ENCODE results near the gene BMPR1B.
A peak's percentile ranks its signal among the peaks of the same experiment; 100 is the strongest.

BMPR1B gene

GRCh38 chr4:94934864-94935263 is 177.1 kb downstream of the BMPR1B start (continued):
- TF ChIP-seq ZNF768 (tag by site-specific recombination; IDR thresholded peaks at IDR 0.05) (no peak), BCL11A (tag by site-specific recombination; IDR thresholded peaks at IDR 0.05; ENCODE audit: low read depth) (no peak), ZNF529 (tag by site-specific recombination; IDR thresholded peaks at IDR 0.05; ENCODE audit: insufficient replicate concordance) (no peak)

GRCh38 chr4:94936854-94937253 is 179.1 kb downstream of the BMPR1B start:
- Histone ChIP-seq H3K4me3 (ENCODE audit: low read depth, low read length) (no peak overlapping the region), H3K27ac (ENCODE audit: extremely low read depth, low read depth, low read length) (no peak overlapping the region), H3K9me3 (ENCODE audit: control insufficient read depth, insufficient read depth, low read depth, low read length) (no peaks in the 10 kb centered on the region), H3K36me3 (ENCODE audit: control insufficient read depth in 2 of 2, insufficient read depth in 1 of 2, low read length in 2 of 2) (no peaks in the 10 kb centered on the region), H3K4me1 (ENCODE audit: control insufficient read depth, insufficient read depth, low read length) (peaks cover 15% of the 10 kb centered on the region)
- TF ChIP-seq ZNF10 (tag by site-specific recombination; IDR thresholded peaks at IDR 0.05) (no peak), MEIS1 (CRISPR knock-in tag; IDR thresholded peaks at IDR 0.05; ENCODE audit: borderline replicate concordance) (no peak), SP3 (tag by site-specific recombination; IDR thresholded peaks at IDR 0.05) (no peak), ZBTB48 (tag by site-specific recombination; IDR thresholded peaks at IDR 0.05) (peak; percentile 57; the same call in 1 of the 2 replicates), ZNF112 (tag by site-specific recombination; IDR thresholded peaks at IDR 0.05) (no peak), ZNF121 (tag by site-specific recombination; IDR thresholded peaks at IDR 0.05) (no peak)
- TF ChIP-seq, protein P1, sequence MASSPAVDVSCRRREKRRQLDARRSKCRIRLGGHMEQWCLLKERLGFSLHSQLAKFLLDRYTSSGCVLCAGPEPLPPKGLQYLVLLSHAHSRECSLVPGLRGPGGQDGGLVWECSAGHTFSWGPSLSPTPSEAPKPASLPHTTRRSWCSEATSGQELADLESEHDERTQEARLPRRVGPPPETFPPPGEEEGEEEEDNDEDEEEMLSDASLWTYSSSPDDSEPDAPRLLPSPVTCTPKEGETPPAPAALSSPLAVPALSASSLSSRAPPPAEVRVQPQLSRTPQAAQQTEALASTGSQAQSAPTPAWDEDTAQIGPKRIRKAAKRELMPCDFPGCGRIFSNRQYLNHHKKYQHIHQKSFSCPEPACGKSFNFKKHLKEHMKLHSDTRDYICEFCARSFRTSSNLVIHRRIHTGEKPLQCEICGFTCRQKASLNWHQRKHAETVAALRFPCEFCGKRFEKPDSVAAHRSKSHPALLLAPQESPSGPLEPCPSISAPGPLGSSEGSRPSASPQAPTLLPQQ (tag by site-specific recombination; IDR thresholded peaks at IDR 0.05) = no peak
- TF ChIP-seq, protein P2, sequence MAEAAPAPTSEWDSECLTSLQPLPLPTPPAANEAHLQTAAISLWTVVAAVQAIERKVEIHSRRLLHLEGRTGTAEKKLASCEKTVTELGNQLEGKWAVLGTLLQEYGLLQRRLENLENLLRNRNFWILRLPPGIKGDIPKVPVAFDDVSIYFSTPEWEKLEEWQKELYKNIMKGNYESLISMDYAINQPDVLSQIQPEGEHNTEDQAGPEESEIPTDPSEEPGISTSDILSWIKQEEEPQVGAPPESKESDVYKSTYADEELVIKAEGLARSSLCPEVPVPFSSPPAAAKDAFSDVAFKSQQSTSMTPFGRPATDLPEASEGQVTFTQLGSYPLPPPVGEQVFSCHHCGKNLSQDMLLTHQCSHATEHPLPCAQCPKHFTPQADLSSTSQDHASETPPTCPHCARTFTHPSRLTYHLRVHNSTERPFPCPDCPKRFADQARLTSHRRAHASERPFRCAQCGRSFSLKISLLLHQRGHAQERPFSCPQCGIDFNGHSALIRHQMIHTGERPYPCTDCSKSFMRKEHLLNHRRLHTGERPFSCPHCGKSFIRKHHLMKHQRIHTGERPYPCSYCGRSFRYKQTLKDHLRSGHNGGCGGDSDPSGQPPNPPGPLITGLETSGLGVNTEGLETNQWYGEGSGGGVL (tag by site-specific recombination; IDR thresholded peaks at IDR 0.05) = no peak
- ChIA-PET POLR2A (no interaction called here), CTCF (no interaction called here)

DNA sequence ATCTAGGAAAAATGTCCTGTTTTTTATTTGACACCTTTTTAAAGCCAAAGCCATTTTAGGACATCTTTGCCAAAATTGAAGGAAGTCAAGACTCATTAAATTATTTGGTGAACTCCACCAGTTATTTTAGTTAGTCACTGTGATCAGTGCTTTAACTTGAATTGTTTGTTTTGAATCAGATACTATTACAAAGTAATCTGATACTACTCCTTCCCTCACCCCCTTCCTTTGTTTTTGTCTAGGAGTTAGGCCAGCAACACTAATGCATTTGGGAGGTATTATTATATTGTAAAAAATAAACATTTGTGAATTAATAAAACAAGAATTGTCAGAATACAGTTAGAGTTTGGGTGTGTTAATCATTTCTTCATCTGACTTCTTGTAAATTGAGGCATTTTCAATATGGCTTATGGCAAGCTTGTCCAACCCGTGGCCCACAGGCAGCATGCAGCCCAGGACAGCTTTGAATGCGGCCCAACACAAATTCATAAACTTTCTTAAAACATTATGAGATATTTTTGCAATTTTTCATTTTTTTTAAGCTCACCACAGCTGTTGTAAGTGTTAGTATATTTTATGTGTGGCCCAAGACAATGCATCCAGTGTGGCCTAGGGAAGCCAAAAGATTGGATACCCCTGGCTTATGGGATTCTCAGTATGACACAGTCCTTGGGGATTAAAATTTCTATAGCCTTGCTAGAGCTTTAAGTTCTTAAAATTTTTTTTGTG is 182.2 kb downstream of the BMPR1B start:
- Histone ChIP-seq H3K4me1 (ENCODE audit: control insufficient read depth, insufficient read depth, low read length) (peaks cover 15% of the 10 kb centered on the region), H3K4me3 (ENCODE audit: low read depth, low read length) (no peak overlapping the region), H3K9me3 (ENCODE audit: control insufficient read depth, insufficient read depth, low read depth, low read length) (no peaks in the 10 kb centered on the region), H3K27ac (ENCODE audit: extremely low read depth, low read depth, low read length) (no peak overlapping the region), H3K36me3 (ENCODE audit: control insufficient read depth in 2 of 2, insufficient read depth in 1 of 2, low read length in 2 of 2) (no peaks in the 10 kb centered on the region)
- ChIA-PET POLR2A (no interaction called here), CTCF (no interaction called here)
- TF ChIP-seq ZNF426 (tag by site-specific recombination; IDR thresholded peaks at IDR 0.05) (no peak), ZFP69B (tag by site-specific recombination; IDR thresholded peaks at IDR 0.05) (no peak), ZNF830 (tag by site-specific recombination; IDR thresholded peaks at IDR 0.05; ENCODE audit: low read depth) (no peak), ZNF184 (tag by site-specific recombination; IDR thresholded peaks at IDR 0.05) (no peak), ZNF10 (tag by site-specific recombination; IDR thresholded peaks at IDR 0.05) (no peak), WT1 (tag by site-specific recombination; IDR thresholded peaks at IDR 0.05) (peak; percentile 79), ZBTB8A (tag by site-specific recombination; IDR thresholded peaks at IDR 0.05) (no peak), ZNF560 (tag by site-specific recombination; IDR thresholded peaks at IDR 0.05; ENCODE audit: borderline replicate concordance) (no peak), ZNF335 (tag by site-specific recombination; conservative IDR thresholded peaks at IDR 0.05) (no peak; the same call in 1 of the 2 replicates), ZNF140 (tag by site-specific recombination; IDR thresholded peaks at IDR 0.05) (no peak), ZSCAN30 (tag by site-specific recombination; IDR thresholded peaks at IDR 0.05) (no peak; the same call in 1 of the 2 replicates), ZNF530 (tag by site-specific recombination; IDR thresholded peaks at IDR 0.05; ENCODE audit: low read depth) (no peak), ZNF843 (tag by site-specific recombination; IDR thresholded peaks at IDR 0.05) (peak; percentile 25; the same call in 1 of the 2 replicates), SP3 (tag by site-specific recombination; IDR thresholded peaks at IDR 0.05) (no peak), ZNF174 (tag by site-specific recombination; IDR thresholded peaks at IDR 0.05) (no peak), ZBTB26 (tag by site-specific recombination; optimal IDR thresholded peaks at IDR 0.05) (no peak), ZNF792 (tag by site-specific recombination; IDR thresholded peaks at IDR 0.05) (no peak), BCL11A (tag by site-specific recombination; IDR thresholded peaks at IDR 0.05; ENCODE audit: low read depth) (no peak), ZNF623 (tag by site-specific recombination; IDR thresholded peaks at IDR 0.05) (no peak), KLF7 (tag by site-specific recombination; IDR thresholded peaks at IDR 0.05; ENCODE audit: borderline replicate concordance) (no peak)
- TF ChIP-seq, protein P3, sequence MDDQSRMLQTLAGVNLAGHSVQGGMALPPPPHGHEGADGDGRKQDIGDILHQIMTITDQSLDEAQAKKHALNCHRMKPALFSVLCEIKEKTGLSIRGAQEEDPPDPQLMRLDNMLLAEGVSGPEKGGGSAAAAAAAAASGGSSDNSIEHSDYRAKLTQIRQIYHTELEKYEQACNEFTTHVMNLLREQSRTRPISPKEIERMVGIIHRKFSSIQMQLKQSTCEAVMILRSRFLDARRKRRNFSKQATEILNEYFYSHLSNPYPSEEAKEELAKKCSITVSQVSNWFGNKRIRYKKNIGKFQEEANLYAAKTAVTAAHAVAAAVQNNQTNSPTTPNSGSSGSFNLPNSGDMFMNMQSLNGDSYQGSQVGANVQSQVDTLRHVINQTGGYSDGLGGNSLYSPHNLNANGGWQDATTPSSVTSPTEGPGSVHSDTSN (CRISPR knock-in tag; IDR thresholded peaks at IDR 0.05) = no peak

Data from HEK293 (cell line).